A673 (cell line): ENCODE measurements around the gene CDK8. TPM values are rescaled to one million over a fixed set of nuclear protein-coding genes. Genes with fewer than 3 reads are reported as not detected.

Source experiments
- BruUV-seq: library from RNA; stranded (reverse); fragments of 400-500 nt; replicated peaks from 2 replicates; lab custom pipeline; 2021; lab: Mats Ljungman, UMichigan
- CTCF ChIA-PET: fragments of 300-600 bp; sonication (Branson Sonifier 250); formaldehyde crosslinking; loops from one replicate; lab custom pipeline; 2022; ENCODE audit warnings: antibody characterized with exemption; lab: Charles Lee
- POLR2A ChIA-PET: fragments of 300-600 bp; sonication (Branson Sonifier 250); formaldehyde crosslinking; loops from one replicate; lab custom pipeline; 2022; ENCODE audit warnings: antibody characterized with exemption; ENCODE audit not compliant: low non-redundant PET; lab: Charles Lee
- DNase-seq: peaks from one replicate; pipeline ENCODE4 v3.0.0-alpha.2; 2015; ENCODE audit warnings: low spot score
- H3K27ac ChIP-seq: fragments of 200-600 bp; sonication (generic); 2 replicates; pipeline ENCODE4 v1.5.1; 2016; ENCODE audit warnings: mixed run types, low read depth, mild to moderate bottlenecking, mixed read lengths, antibody characterized with exemption, low read length; ENCODE audit not compliant: poor library complexity, severe bottlenecking
- H3K27me3 ChIP-seq: fragments of 200-600 bp; sonication (generic); replicated peaks from 2 replicates; pipeline ENCODE4 v1.6.1; 2017; ENCODE audit warnings: mixed run types, low read depth, mild to moderate bottlenecking, mixed read lengths, antibody characterized with exemption, low read length; ENCODE audit not compliant: insufficient read depth, poor library complexity
- H3K36me3 ChIP-seq: fragments of 200-600 bp; sonication (generic); 2 replicates; pipeline ENCODE4 v1.6.1; 2016; ENCODE audit warnings: mixed run types, mild to moderate bottlenecking, mixed read lengths, antibody characterized with exemption, low read length; ENCODE audit not compliant: insufficient read depth, poor library complexity, severe bottlenecking
- H3K4me1 ChIP-seq: fragments of 200-600 bp; sonication (generic); 2 replicates; pipeline ENCODE4 v1.6.1; 2017; ENCODE audit warnings: mixed run types, mild to moderate bottlenecking, mixed read lengths, antibody characterized with exemption, low read length; ENCODE audit not compliant: insufficient read depth, poor library complexity, severe bottlenecking
- H3K4me3 ChIP-seq: fragments of 200-600 bp; sonication (generic); 2 replicates; pipeline ENCODE4 v1.5.1; 2016; ENCODE audit warnings: low read depth, mixed run types, mild to moderate bottlenecking, mixed read lengths, low read length; ENCODE audit not compliant: poor library complexity, severe bottlenecking
- H3K9me3 ChIP-seq: fragments of 200-600 bp; sonication (generic); 2 replicates; pipeline ENCODE4 v1.6.1; 2016; ENCODE audit warnings: mixed run types, low read depth, mild to moderate bottlenecking, mixed read lengths, antibody characterized with exemption, low read length; ENCODE audit not compliant: poor library complexity, severe bottlenecking
- EZH2 ChIP-seq: fragments of 200-600 bp; sonication (generic); IDR thresholded peaks from 2 replicates; pipeline ENCODE4 v1.6.1; 2017; ENCODE audit warnings: borderline replicate concordance, low read depth, mild to moderate bottlenecking, mixed read lengths, antibody characterized with exemption, low read length; ENCODE audit not compliant: poor library complexity, severe bottlenecking
- intact Hi-C: fragments of 100-400 bp; cut with micrococcal nuclease; formaldehyde crosslinking; loops from one replicate; pipeline ENCODE4 v1.10.0; 2022; ENCODE audit not compliant: unreplicated experiment
- total RNA-seq: library from RNA; stranded (reverse); gene quantifications from 2 replicates; pipeline ENCODE4 v1.2.3, GENCODE V29; 2021
- TF ChIP-seq, protein P1 (sequence below): fragments of 300-800, 200-600 bp; sonication (generic); conservative IDR thresholded peaks from 2 replicates; pipeline ENCODE4 v1.5.1; 2017; ENCODE audit warnings: low read depth, mild to moderate bottlenecking, antibody characterized with exemption, low read length, moderate library complexity, mixed read lengths

Gene CDK8
- total RNA-seq, 1 experiment from 2014 or later = 23.1 TPM

GRCh38 chr13:26320766-26321165, 66.8 kb downstream of the CDK8 start:
- Histone ChIP-seq H3K4me3 (no peak overlapping the region), H3K27me3 (no peaks in the 10 kb centered on the region), H3K27ac (no peak overlapping the region), H3K4me1 (no peaks in the 10 kb centered on the region), H3K9me3 (no peaks in the 10 kb centered on the region), H3K36me3 (no peaks in the 10 kb centered on the region)
- BruUV-seq = no TSS peak
- CTCF ChIA-PET = no interaction called here
- TF ChIP-seq, protein P1, sequence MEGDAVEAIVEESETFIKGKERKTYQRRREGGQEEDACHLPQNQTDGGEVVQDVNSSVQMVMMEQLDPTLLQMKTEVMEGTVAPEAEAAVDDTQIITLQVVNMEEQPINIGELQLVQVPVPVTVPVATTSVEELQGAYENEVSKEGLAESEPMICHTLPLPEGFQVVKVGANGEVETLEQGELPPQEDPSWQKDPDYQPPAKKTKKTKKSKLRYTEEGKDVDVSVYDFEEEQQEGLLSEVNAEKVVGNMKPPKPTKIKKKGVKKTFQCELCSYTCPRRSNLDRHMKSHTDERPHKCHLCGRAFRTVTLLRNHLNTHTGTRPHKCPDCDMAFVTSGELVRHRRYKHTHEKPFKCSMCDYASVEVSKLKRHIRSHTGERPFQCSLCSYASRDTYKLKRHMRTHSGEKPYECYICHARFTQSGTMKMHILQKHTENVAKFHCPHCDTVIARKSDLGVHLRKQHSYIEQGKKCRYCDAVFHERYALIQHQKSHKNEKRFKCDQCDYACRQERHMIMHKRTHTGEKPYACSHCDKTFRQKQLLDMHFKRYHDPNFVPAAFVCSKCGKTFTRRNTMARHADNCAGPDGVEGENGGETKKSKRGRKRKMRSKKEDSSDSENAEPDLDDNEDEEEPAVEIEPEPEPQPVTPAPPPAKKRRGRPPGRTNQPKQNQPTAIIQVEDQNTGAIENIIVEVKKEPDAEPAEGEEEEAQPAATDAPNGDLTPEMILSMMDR = no peak
- TF ChIP-seq EZH2 = no peak
- intact Hi-C loops = no loop called here
- no peak for DNase-seq
- POLR2A ChIA-PET = no interaction called here

DNA sequence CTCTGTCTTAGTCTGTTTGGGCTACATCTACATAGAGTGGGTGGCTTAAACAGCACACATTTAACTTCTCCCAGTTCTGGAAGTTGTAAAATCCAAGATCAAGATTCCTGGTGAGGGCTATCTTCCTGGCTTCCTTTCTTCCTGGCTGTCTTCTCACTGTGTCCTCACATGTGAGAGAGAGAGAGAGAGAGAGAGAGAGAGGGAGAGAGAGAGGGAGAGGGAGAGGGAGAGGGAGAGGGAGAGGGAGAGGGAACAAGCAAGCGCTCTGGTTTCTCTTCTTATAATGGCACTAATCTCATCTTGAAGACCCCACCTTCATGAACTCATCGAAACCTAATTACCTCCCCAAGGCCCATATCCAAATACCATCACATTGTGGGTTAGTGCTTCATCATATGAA, 69.2 kb downstream of the CDK8 start:
- CTCF ChIA-PET = no interaction called here
- BruUV-seq = no TSS peak

DNA sequence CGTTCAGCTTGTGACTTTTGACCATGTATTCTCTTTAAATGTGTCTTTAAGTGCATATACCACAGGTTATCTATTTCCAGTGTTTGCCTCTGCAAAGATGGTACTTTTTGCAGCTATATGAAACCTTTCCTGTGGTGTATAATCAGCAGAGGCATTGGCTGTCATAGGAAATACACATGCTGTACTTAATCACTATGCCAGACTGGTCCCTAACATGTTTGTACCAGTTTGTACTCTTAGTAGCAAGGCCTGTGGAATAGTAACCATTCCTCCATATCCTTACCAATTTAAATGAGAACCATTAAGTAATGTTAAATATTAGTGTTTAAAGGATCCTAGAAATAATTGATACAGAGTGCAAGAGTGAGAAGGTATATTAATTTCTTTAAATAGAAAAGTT, 69.8 kb downstream of the CDK8 start:
- CTCF ChIA-PET = no interaction called here
- Histone ChIP-seq H3K4me1 (no peaks in the 10 kb centered on the region), H3K27ac (no peak overlapping the region), H3K36me3 (no peaks in the 10 kb centered on the region), H3K9me3 (no peaks in the 10 kb centered on the region), H3K27me3 (no peaks in the 10 kb centered on the region), H3K4me3 (no peak overlapping the region)
- no peak for TF ChIP-seq EZH2
- TF ChIP-seq, protein P1 = no peak
- BruUV-seq = no TSS peak
- POLR2A ChIA-PET = no interaction called here
- no peak for DNase-seq
- intact Hi-C loops = no loop called here

More for the DNA sequence above, 69.2 kb downstream of the CDK8 start:
- intact Hi-C loops = no loop called here
- H3K27ac ChIP-seq = no peak overlapping the region
- H3K4me3 ChIP-seq = no peak overlapping the region
- no peak for DNase-seq
- H3K36me3 ChIP-seq = no peaks in the 10 kb centered on the region
- no peak for TF ChIP-seq EZH2
- TF ChIP-seq, protein P1 = no peak
- H3K27me3 ChIP-seq = no peaks in the 10 kb centered on the region
- no peaks in the 10 kb centered on the region for H3K4me1 ChIP-seq
- no peaks in the 10 kb centered on the region for H3K9me3 ChIP-seq
- POLR2A ChIA-PET = no interaction called here
